Vagina (tissue), 2 donors: ENCODE results near the gene BMP5. TPM values are rescaled to one million over a fixed set of nuclear protein-coding genes. Genes with fewer than 3 reads are reported as not detected.

Experiments used
- DNase-seq, 2 donors: peaks; one replicate each; pipeline ENCODE4 v3.0.0-alpha.2; 2017; ENCODE audit errors: extremely low spot score in 2 of 2
- H3K27ac ChIP-seq: fragments of 200-600 bp; sonication (generic); one replicate; pipeline ENCODE4 v1.5.1; 2019
- H3K27me3 ChIP-seq: fragments of 200-600 bp; sonication (generic); one replicate; pipeline ENCODE4 v1.5.1; 2019
- H3K36me3 ChIP-seq, 2 donors: fragments of 200-600 bp; sonication (generic); one replicate each; pipeline ENCODE4 v1.5.1; 2017 to 2019
- H3K4me1 ChIP-seq: fragments of 200-600 bp; sonication (generic); one replicate; pipeline ENCODE4 v1.5.1; 2019
- H3K4me3 ChIP-seq, 2 donors: fragments of 200-600 bp; sonication (generic); 1 replicate in 1 of 2; 2 replicates in 1 of 2; pipeline ENCODE4 v1.5.1; 2016 to 2019
- H3K9me3 ChIP-seq: fragments of 200-600 bp; sonication (generic); one replicate; pipeline ENCODE4 v1.5.1; 2019
- CTCF ChIP-seq, 3 experiments: fragments of 450-650 bp in 2 of 3; fragments of 200-600 bp in 1 of 3; sonication (generic) in 1 of 3; IDR thresholded peaks; one replicate each; pipeline ENCODE4 v1.5.1; 2017 to 2019; ENCODE audit warnings: antibody characterized with exemption in 3 of 3, mild to moderate bottlenecking in 2 of 3, moderate library complexity in 2 of 3
- POLR2A ChIP-seq, 2 donors: fragments of 450-650 bp; IDR thresholded peaks; one replicate each; pipeline ENCODE4 v1.6.1; 2017; ENCODE audit warnings: antibody characterized with exemption in 2 of 2, mild to moderate bottlenecking in 2 of 2, moderate library complexity in 2 of 2
- POLR2AphosphoS5 ChIP-seq, 2 donors: sonication (generic); formaldehyde crosslinking; IDR thresholded peaks; one replicate each; pipeline ENCODE4 v1.9.0; 2017; ENCODE audit warnings: antibody characterized with exemption in 2 of 2, mild to moderate bottlenecking in 2 of 2, low read depth in 1 of 2; ENCODE audit not compliant: insufficient read depth in 1 of 2
- intact Hi-C: fragments of 100-400 bp; cut with DNase I; formaldehyde crosslinking; loops from one replicate; pipeline ENCODE4 v1.15.1; 2023
- total RNA-seq: library from RNA; depleted of rRNA; stranded (reverse); fragments of >200 nt; gene quantifications from one replicate; pipeline ENCODE4 v1.2.3, GENCODE V29; 2016

Gene BMP5
- total RNA-seq, 1 donor from 2014 or later: not detected

DNA sequence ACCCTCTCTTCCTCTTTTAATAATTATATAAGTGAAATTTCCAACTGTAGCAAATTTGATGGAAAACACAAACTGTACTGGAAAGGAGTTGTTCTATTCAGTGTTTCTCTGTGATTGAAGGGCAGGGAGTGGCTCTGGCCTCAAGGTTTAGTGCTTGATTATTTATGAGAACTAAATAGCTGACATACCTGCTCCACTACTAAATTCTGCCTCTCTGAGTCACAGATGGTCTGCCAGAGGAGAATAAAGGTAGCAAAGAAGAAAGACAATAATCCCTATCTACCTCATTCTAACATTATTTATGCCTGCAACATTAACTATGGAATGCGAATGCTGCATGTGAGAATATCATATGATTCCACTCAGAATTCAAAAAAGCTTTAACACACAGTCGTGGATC lies 9.3 kb downstream of the BMP5 start:
- no peaks in the 10 kb centered on the region for H3K4me1 ChIP-seq
- no peaks in the 10 kb centered on the region for H3K9me3 ChIP-seq
- intact Hi-C loops: no loop called here
- H3K4me3 ChIP-seq: no peak overlapping the region
- TF ChIP-seq CTCF (IDR thresholded peaks at IDR 0.05) (no peak), POLR2AphosphoS5 (IDR thresholded peaks at IDR 0.05; ENCODE audit: insufficient read depth in 1 of 2, low read depth in 1 of 2) (no peak), POLR2A (IDR thresholded peaks at IDR 0.05) (no peak)
- H3K36me3 ChIP-seq: no peaks in the 10 kb centered on the region
- DNase-seq: no peak
- H3K27ac ChIP-seq: no peak overlapping the region
- H3K27me3 ChIP-seq: no peaks in the 10 kb centered on the region

DNA sequence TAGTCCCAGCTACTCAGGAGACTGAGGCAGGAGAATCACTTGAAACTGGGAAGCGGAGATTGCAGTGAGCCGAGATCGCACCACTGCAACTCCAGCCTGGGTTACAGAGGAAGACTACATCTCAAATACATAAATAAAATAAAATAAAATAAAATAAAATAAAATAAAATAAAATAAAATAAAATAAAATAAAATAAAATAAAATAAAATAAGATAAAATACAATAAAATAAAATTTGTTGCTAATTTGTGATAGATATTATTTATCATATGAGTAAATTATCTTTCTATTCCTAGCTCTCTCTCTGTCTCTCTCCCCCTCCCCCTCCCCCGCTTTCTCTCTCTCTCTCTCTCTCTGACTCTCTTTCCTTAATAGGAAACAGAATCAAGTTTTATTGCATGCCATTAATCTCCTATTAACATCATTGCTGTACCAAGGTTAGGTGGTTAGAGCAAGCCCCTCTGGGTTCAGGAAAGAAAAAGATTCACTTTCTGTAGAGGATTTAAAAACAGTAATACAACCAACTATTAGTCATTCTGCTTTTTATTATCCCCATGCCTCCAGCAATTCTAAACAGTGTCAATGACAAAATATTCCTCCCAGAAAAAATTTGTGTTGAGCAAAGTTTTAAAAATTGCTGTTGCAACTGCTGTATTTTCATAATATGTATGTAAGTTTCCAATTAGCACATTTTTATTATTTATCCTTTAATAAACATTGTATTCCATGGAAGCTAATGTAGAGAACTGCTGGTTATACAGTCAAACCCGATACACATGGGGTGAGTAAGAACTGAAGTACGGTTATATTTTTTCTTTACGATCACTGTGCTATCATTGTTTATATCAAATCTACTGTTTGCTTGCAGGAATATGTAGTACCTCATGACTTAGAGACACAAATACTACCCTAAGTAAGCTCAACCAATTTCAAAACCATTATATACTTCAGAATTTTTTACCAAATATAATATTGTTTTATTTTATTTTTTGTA lies 22.1 kb downstream of the BMP5 start:
- Histone ChIP-seq H3K4me1 (no peaks in the 10 kb centered on the region), H3K36me3 (no peaks in the 10 kb centered on the region), H3K4me3 (no peak overlapping the region), H3K9me3 (no peaks in the 10 kb centered on the region), H3K27ac (no peak overlapping the region), H3K27me3 (no peaks in the 10 kb centered on the region)
- no peak for DNase-seq
- intact Hi-C loops: no loop called here
- TF ChIP-seq CTCF (IDR thresholded peaks at IDR 0.05) (no peak), POLR2A (IDR thresholded peaks at IDR 0.05) (no peak), POLR2AphosphoS5 (IDR thresholded peaks at IDR 0.05; ENCODE audit: insufficient read depth in 1 of 2, low read depth in 1 of 2) (no peak)

DNA sequence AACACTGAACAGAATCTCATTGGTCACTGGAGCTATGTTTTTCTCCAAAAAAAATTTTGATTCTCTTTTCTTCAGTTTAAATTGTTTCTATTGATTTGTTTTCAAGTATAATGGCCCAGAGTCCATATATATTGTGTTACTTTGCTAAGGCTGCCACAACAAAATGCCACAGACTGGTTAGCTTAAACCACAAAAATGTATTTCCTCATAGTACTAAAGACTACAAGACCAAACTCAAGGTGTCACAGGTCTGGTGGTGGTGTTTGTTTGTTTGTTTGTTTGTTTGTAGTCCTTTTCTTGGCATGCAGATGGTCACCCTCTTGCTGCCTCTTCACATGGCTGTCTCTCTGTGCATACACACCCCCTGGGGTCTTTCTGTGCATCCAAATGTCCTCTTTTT lies 34.0 kb downstream of the BMP5 start:
- TF ChIP-seq POLR2A (IDR thresholded peaks at IDR 0.05) (no peak), POLR2AphosphoS5 (IDR thresholded peaks at IDR 0.05; ENCODE audit: insufficient read depth in 1 of 2, low read depth in 1 of 2) (no peak), CTCF (IDR thresholded peaks at IDR 0.05) (no peak)
- Histone ChIP-seq H3K4me3 (no peak overlapping the region), H3K36me3 (no peaks in the 10 kb centered on the region), H3K27me3 (no peaks in the 10 kb centered on the region), H3K9me3 (no peaks in the 10 kb centered on the region), H3K27ac (no peak overlapping the region), H3K4me1 (peaks cover 4% of the 10 kb centered on the region)
- DNase-seq: no peak
- intact Hi-C loops: no loop called here

DNA sequence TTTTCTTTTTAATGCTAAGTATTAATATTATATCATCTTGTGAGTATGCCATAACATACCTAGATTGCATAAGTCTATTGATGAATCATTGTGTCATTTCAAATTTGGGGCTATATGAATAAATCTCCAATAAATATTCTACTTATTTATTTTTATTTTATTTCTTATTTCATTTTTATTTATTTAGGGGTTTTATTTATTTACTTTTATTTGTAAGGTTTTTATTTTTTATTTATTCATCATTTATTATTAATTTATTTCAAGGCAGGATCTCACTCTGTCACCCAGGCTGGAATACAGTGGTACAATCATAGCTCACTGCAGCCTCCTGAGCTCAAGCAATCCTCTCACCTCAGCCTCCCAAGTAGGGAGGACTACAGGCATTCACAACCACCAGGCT lies 36.3 kb downstream of the BMP5 start:
- H3K4me1 ChIP-seq: peaks cover 4% of the 10 kb centered on the region
- no peak overlapping the region for H3K27ac ChIP-seq
- H3K4me3 ChIP-seq: no peak overlapping the region
- H3K27me3 ChIP-seq: no peaks in the 10 kb centered on the region
- TF ChIP-seq POLR2AphosphoS5 (IDR thresholded peaks at IDR 0.05; ENCODE audit: insufficient read depth in 1 of 2, low read depth in 1 of 2): no peak
- no peak for TF ChIP-seq CTCF (IDR thresholded peaks at IDR 0.05)
- TF ChIP-seq POLR2A (IDR thresholded peaks at IDR 0.05): no peak
- H3K36me3 ChIP-seq: no peaks in the 10 kb centered on the region
- DNase-seq: no peak
- H3K9me3 ChIP-seq: no peaks in the 10 kb centered on the region
- intact Hi-C loops: no loop called here

GRCh38 chr6:55836945-55837344 lies 38.4 kb downstream of the BMP5 start:
- no peak overlapping the region for H3K27ac ChIP-seq
- no peak for DNase-seq
- no peak overlapping the region for H3K4me3 ChIP-seq
- no peak for TF ChIP-seq POLR2AphosphoS5 (IDR thresholded peaks at IDR 0.05; ENCODE audit: insufficient read depth in 1 of 2, low read depth in 1 of 2)
- TF ChIP-seq POLR2A (IDR thresholded peaks at IDR 0.05): no peak
- TF ChIP-seq CTCF (IDR thresholded peaks at IDR 0.05): no peak
- no peaks in the 10 kb centered on the region for H3K36me3 ChIP-seq
- H3K9me3 ChIP-seq: no peaks in the 10 kb centered on the region
- peaks cover 4% of the 10 kb centered on the region for H3K4me1 ChIP-seq
- intact Hi-C loops: no loop called here
- H3K27me3 ChIP-seq: no peaks in the 10 kb centered on the region
